ENCODE results near the gene ARPC5L.
A peak's percentile ranks its signal among the peaks of the same experiment; 100 is the strongest.

The ARPC5L gene

GRCh38 chr9:124839612-124840299 lies 22.2 kb upstream of the ARPC5L start:
- Histone ChIP-seq H3K14ac (ENCODE audit: low read length) (peak overlapping the region; percentile 11), H3K23ac (ENCODE audit: low read length) (no peak overlapping the region)
- WGBS (ENCODE audit: extremely low coverage, insufficient coverage, insufficient read length): no CpG with 5 or more reads among the region's 12 CpGs

GRCh38 chr9:124840300-124840833 lies 21.6 kb upstream of the ARPC5L start:
- no peak overlapping the region for H3K18ac ChIP-seq (ENCODE audit: low read length)
- peak overlapping the region; percentile 59 for H2AK5ac ChIP-seq (ENCODE audit: low read length)
- H3K4me2 ChIP-seq (ENCODE audit: low read length): no peak overlapping the region
- no peak overlapping the region for H3K9ac ChIP-seq (ENCODE audit: low read length)
- no peaks in the 10 kb centered on the region for H3K9me3 ChIP-seq (ENCODE audit: insufficient read depth, low read depth, low read length)
- no peak overlapping the region for H4K12ac ChIP-seq (ENCODE audit: low read depth, low read length)
- H3K4me1 ChIP-seq (ENCODE audit: control insufficient read depth in 1 of 2, insufficient read depth in 2 of 2, low read length in 2 of 2): peaks cover 12 to 13% of the 10 kb centered on the region in 2 experiments
- DNase-seq: peak in 1 of 2 donors; percentile 27
- H4K8ac ChIP-seq (ENCODE audit: low read depth, low read length): no peak overlapping the region
- H3K4me3 ChIP-seq (ENCODE audit: low read depth, low read length): no peak overlapping the region
- peaks cover 5% of the 10 kb centered on the region for H3K79me1 ChIP-seq (ENCODE audit: low read length)
- no peak overlapping the region for H2BK5ac ChIP-seq (ENCODE audit: low read depth, low read length, poor library complexity)
- H3K23ac ChIP-seq (ENCODE audit: low read length): no peak overlapping the region
- peak overlapping the region; percentile 19 for H2BK120ac ChIP-seq (ENCODE audit: insufficient read depth, low read length, poor library complexity)
- no peak overlapping the region for H2AFZ ChIP-seq (ENCODE audit: insufficient read depth, low read length, poor library complexity)
- H3K27me3 ChIP-seq (ENCODE audit: insufficient read depth, low read length): no peaks in the 10 kb centered on the region
- H3K4ac ChIP-seq (ENCODE audit: low read depth, low read length): no peak overlapping the region
- peak overlapping the region; percentile 38 for H4K91ac ChIP-seq (ENCODE audit: low read depth, low read length)
- WGBS (ENCODE audit: extremely low coverage, insufficient coverage, insufficient read length): no CpG with 5 or more reads among the region's 18 CpGs
- peak overlapping the region; percentile 48 for H2BK12ac ChIP-seq (ENCODE audit: low read length)
- no peak overlapping the region for H3K14ac ChIP-seq (ENCODE audit: low read length)
- H3K79me2 ChIP-seq (ENCODE audit: control insufficient read depth, insufficient read depth, low read length, poor library complexity): peaks cover 2% of the 10 kb centered on the region
- no peak overlapping the region for H3K27ac ChIP-seq (ENCODE audit: low read depth, low read length)
- no peaks in the 10 kb centered on the region for H3K36me3 ChIP-seq (ENCODE audit: control insufficient read depth in 1 of 2, insufficient read depth in 2 of 2, low read length in 2 of 2)

More at GRCh38 chr9:124839612-124840299, 22.2 kb upstream of the ARPC5L start:
- Histone ChIP-seq H3K4me2 (ENCODE audit: low read length) (no peak overlapping the region), H3K9me3 (ENCODE audit: insufficient read depth, low read depth, low read length) (no peaks in the 10 kb centered on the region), H3K36me3 (ENCODE audit: control insufficient read depth in 1 of 2, insufficient read depth in 2 of 2, low read length in 2 of 2) (no peaks in the 10 kb centered on the region), H4K12ac (ENCODE audit: low read depth, low read length) (no peak overlapping the region), H3K79me1 (ENCODE audit: low read length) (peaks cover 7% of the 10 kb centered on the region), H2BK5ac (ENCODE audit: low read depth, low read length, poor library complexity) (no peak overlapping the region), H3K79me2 (ENCODE audit: control insufficient read depth, insufficient read depth, low read length, poor library complexity) (peaks cover 2% of the 10 kb centered on the region), H3K9ac (ENCODE audit: low read length) (no peak overlapping the region), H4K8ac (ENCODE audit: low read depth, low read length) (no peak overlapping the region), H3K4ac (ENCODE audit: low read depth, low read length) (no peak overlapping the region), H3K27ac (ENCODE audit: low read depth, low read length) (no peak overlapping the region), H2BK12ac (ENCODE audit: low read length) (peak overlapping the region; percentile 55), H2AFZ (ENCODE audit: insufficient read depth, low read length, poor library complexity) (no peak overlapping the region), H2BK120ac (ENCODE audit: insufficient read depth, low read length, poor library complexity) (peak overlapping the region; percentile 11), H3K18ac (ENCODE audit: low read length) (no peak overlapping the region), H3K27me3 (ENCODE audit: insufficient read depth, low read length) (no peaks in the 10 kb centered on the region), H3K4me3 (ENCODE audit: low read depth, low read length) (no peak overlapping the region), H3K4me1 (ENCODE audit: control insufficient read depth in 1 of 2, insufficient read depth in 2 of 2, low read length in 2 of 2) (peaks cover 12 to 13% of the 10 kb centered on the region in 2 experiments), H4K91ac (ENCODE audit: low read depth, low read length) (peak overlapping the region; percentile 38), H2AK5ac (ENCODE audit: low read length) (peak overlapping the region; percentile 59)
- no peak for DNase-seq

GRCh38 chr9:124841075-124841821 lies 20.7 kb upstream of the ARPC5L start:
- Histone ChIP-seq H3K4me1 (ENCODE audit: control insufficient read depth in 1 of 2, insufficient read depth in 2 of 2, low read length in 2 of 2) (peaks cover 12 to 13% of the 10 kb centered on the region in 2 experiments), H4K8ac (ENCODE audit: low read depth, low read length) (peak overlapping the region; percentile 3), H3K4me2 (ENCODE audit: low read length) (no peak overlapping the region), H3K23ac (ENCODE audit: low read length) (no peak overlapping the region), H4K91ac (ENCODE audit: low read depth, low read length) (peak overlapping the region; percentile 36), H3K9ac (ENCODE audit: low read length) (no peak overlapping the region), H2BK120ac (ENCODE audit: insufficient read depth, low read length, poor library complexity) (peak overlapping the region; percentile 27), H4K12ac (ENCODE audit: low read depth, low read length) (no peak overlapping the region), H3K14ac (ENCODE audit: low read length) (no peak overlapping the region), H3K27ac (ENCODE audit: low read depth, low read length) (no peak overlapping the region), H3K18ac (ENCODE audit: low read length) (no peak overlapping the region), H3K79me1 (ENCODE audit: low read length) (peaks cover 5% of the 10 kb centered on the region), H3K79me2 (ENCODE audit: control insufficient read depth, insufficient read depth, low read length, poor library complexity) (peaks cover 2% of the 10 kb centered on the region), H2BK12ac (ENCODE audit: low read length) (peak overlapping the region; percentile 62), H3K36me3 (ENCODE audit: control insufficient read depth in 1 of 2, insufficient read depth in 2 of 2, low read length in 2 of 2) (no peaks in the 10 kb centered on the region), H2AFZ (ENCODE audit: insufficient read depth, low read length, poor library complexity) (no peak overlapping the region), H3K4ac (ENCODE audit: low read depth, low read length) (no peak overlapping the region), H2AK5ac (ENCODE audit: low read length) (peak overlapping the region; percentile 11), H3K27me3 (ENCODE audit: insufficient read depth, low read length) (no peaks in the 10 kb centered on the region), H2BK5ac (ENCODE audit: low read depth, low read length, poor library complexity) (peak overlapping the region; percentile 2), H3K4me3 (ENCODE audit: low read depth, low read length) (no peak overlapping the region), H3K9me3 (ENCODE audit: insufficient read depth, low read depth, low read length) (no peaks in the 10 kb centered on the region)
- no peak for DNase-seq
- WGBS (ENCODE audit: extremely low coverage, insufficient coverage, insufficient read length): no CpG with 5 or more reads among the region's 14 CpGs

- Histone ChIP-seq H2BK120ac (ENCODE audit: insufficient read depth, low read length, poor library complexity) (peak overlapping the region; percentile 61), H3K4me1 (ENCODE audit: control insufficient read depth in 1 of 2, insufficient read depth in 2 of 2, low read length in 2 of 2) (peaks cover 12 to 13% of the 10 kb centered on the region in 2 experiments), H4K91ac (ENCODE audit: low read depth, low read length) (peak overlapping the region; percentile 79), H3K14ac (ENCODE audit: low read length) (peak overlapping the region; percentile 46), H3K9ac (ENCODE audit: low read length) (no peak overlapping the region), H2BK5ac (ENCODE audit: low read depth, low read length, poor library complexity) (no peak overlapping the region), H3K27me3 (ENCODE audit: insufficient read depth, low read length) (no peaks in the 10 kb centered on the region), H3K4me3 (ENCODE audit: low read depth, low read length) (no peak overlapping the region), H3K79me1 (ENCODE audit: low read length) (peaks cover 5% of the 10 kb centered on the region), H3K36me3 (ENCODE audit: control insufficient read depth in 1 of 2, insufficient read depth in 2 of 2, low read length in 2 of 2) (no peaks in the 10 kb centered on the region), H3K27ac (ENCODE audit: low read depth, low read length) (no peak overlapping the region), H3K23ac (ENCODE audit: low read length) (no peak overlapping the region), H4K12ac (ENCODE audit: low read depth, low read length) (no peak overlapping the region), H3K18ac (ENCODE audit: low read length) (no peak overlapping the region), H3K79me2 (ENCODE audit: control insufficient read depth, insufficient read depth, low read length, poor library complexity) (peaks cover 2% of the 10 kb centered on the region), H2BK12ac (ENCODE audit: low read length) (peak overlapping the region; percentile 93), H2AFZ (ENCODE audit: insufficient read depth, low read length, poor library complexity) (no peak overlapping the region), H3K9me3 (ENCODE audit: insufficient read depth, low read depth, low read length) (no peaks in the 10 kb centered on the region), H2AK5ac (ENCODE audit: low read length) (peak overlapping the region; percentile 98), H3K4ac (ENCODE audit: low read depth, low read length) (no peak overlapping the region), H3K4me2 (ENCODE audit: low read length) (no peak overlapping the region), H4K8ac (ENCODE audit: low read depth, low read length) (no peak overlapping the region)
- DNase-seq: no peak
- no CpG with 5 or more reads among the region's 11 CpGs for WGBS (ENCODE audit: extremely low coverage, insufficient coverage, insufficient read length)
Measured at GRCh38 chr9:124843456-124844034, 18.4 kb upstream of the ARPC5L start.
